GM18951 (cell line): ENCODE results near the gene SUGCT.

Experiments
- POLR2A ChIP-seq: IDR thresholded peaks from 4 replicates; pipeline ENCODE4 v1.6.1; 2011; ENCODE audit warnings: mild to moderate bottlenecking; ENCODE audit not compliant: insufficient read length, insufficient read depth; ENCODE audit errors: extremely low read depth
- in situ Hi-C: fragments of 300-500 bp; cut with MboI; formaldehyde crosslinking; loops from one replicate; pipeline ENCODE4 v1.12.0; 2022; ENCODE audit warnings: low sequenced_read_pairs, mixed read lengths, inconsistent platforms; ENCODE audit not compliant: unreplicated experiment

SUGCT gene

DNA sequence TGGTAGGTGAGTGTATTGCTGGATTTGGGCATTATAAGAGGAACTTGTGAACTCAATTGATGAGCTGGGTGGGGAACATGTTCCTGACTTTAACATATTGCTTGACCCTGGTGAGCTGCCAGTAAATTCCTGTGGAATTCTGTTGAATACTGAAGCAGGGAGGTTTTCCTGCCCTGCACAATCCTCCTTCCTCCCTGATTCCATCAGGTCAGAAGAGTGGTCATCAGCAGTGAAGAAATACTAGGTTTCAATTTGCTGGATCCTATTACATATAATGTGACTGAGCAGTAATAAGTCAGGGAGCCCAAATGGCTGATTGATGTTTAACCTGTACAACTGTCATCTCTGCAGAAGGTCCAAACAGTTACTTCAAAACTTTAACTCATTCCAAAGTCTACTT, 581.2 kb downstream of the SUGCT start:
- no peak for TF ChIP-seq POLR2A
- in situ Hi-C loops = no loop called here

DNA sequence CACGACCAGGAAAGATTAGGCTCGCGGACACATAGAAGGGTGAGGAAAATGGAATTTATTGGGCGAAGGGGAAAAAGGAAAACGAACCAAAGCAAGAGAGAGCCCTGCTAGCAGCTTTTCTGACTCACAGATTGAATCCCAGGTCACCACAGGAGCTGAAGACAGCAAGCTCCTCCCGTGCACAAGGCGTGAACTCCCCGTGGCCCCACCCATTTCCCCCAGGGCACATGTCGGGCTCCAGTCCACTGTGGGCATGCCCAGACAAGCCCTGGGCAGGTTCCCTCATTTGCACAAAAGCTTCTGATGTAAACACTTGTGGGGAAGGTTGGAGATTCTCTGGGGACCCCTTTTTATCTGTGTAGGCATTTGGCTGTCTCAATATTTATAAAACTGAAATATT, 582.4 kb downstream of the SUGCT start:
- in situ Hi-C loops = no loop called here
- TF ChIP-seq POLR2A = no peak

DNA sequence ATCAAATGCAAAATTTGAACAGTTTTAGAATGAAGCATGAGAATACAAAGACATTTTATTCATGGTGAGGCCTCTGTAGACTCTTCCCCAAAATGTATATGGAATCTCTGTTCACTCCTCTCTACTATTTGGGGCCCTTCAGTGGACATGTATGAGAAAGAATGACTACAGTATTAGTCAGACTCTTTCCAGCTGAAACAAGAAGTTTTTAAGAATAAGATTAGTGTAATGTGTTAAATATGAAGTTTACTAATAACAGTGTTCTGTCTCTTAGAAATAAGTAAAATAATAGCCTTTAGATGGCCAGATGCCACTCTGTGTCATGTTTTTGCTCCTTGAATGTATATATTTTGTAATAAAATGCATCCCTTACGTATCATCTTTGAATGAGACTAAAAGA, 585.6 kb downstream of the SUGCT start:
- in situ Hi-C loops = no loop called here
- no peak for TF ChIP-seq POLR2A

DNA sequence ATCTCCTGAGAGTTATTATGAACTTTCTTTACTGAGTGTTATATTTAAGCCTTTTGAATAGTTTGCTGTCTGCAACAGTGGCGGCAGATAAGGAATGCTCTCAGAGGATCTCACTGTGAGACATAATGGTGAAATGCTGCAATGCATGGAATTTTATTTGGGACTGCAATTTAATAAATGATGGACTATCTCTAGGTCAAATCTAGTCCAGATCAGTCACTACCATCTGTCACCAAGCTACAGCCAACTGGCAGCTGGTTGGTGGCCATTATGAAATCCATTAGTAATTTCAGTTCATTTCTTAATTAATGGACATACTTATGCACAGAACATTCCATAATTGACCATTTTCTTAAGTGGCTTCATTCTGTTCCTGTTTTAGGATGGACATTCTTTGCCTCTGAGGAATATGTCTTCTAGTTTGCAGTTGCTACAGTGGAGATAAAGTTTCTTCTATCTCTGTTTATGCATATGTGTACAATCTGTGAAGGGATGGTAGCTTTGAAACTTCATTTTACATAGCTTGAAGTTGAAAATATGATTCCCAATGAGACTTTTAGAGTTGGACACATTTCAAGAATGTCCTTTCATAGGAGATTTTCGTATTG, 586.6 kb downstream of the SUGCT start:
- in situ Hi-C loops = no loop called here
- no peak for TF ChIP-seq POLR2A

DNA sequence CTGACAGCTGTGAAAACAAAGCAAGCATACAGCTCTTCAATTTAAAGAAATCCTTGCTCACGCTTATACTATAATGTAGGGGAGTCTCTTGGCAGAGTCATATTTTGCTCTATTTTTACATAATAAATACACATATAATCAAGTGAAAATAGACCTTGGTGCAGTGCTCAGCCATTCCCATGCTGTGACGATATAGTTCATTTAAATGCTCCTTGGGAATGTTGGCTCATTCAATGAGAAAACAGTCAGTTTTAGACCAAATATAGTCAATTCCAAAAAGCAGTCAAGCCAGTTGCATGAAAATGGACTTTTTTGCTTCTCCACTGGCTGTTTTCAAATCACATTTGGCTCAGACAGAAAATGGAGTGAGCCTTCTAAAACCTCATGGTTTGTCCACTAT, 587.4 kb downstream of the SUGCT start:
- TF ChIP-seq POLR2A = no peak
- in situ Hi-C loops = no loop called here

DNA sequence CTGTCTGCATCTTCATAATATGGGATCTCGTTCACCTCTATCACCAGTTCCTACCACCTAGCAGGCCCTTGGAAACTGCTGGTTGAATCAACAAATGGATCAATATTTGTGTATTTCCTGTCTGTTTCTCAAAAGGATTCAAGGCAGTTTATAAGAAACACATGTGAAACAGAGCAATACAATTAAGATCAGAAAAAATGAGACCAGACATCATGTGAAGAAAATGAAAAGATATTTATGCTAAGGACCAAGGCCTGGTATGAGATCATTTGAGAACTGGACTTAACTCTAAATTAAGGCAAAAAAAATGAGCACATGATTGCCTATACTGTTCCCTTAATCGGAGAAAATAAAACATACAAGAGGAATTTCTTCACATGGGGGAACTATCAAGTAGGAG, 589.0 kb downstream of the SUGCT start:
- no peak for TF ChIP-seq POLR2A
- in situ Hi-C loops = no loop called here

DNA sequence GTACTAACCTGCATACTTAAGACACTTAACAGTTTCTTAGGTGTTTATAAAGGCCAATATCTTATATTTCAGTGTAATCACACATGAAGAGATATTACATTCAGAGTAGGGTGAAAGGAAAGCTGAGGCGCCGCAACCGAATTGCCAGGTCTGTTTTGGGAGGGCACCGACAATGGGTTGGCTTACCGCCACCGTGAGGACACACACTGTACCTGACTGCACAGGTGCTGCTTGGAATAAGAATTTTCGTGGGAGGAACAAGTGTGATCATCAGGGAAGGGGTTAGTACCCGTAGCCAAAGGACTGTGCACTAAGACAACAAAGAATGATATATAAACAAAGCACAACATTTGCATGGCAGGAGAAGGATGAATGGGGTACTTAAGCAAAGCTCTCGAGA, 591.8 kb downstream of the SUGCT start:
- TF ChIP-seq POLR2A = no peak
- in situ Hi-C loops = no loop called here

DNA sequence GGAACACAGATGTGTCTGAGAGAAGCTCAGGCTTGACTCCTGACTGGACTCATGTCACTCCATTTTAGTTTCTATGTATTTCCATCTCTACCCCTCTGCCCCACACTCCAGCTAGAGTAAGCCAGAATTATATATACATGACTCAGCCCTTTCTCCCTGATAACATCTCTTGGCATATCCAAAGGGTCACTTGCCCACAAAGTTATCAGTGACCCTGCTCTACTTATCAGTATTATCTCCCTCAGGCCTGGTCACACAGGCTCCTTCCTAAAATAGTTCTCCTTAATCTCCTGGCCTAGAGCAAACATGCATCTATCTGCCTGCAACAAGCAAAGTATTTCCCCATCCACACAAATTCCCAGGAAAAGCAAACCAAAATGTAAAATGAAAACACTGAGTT, 598.3 kb downstream of the SUGCT start:
- in situ Hi-C loops = no loop called here
- no peak for TF ChIP-seq POLR2A

DNA sequence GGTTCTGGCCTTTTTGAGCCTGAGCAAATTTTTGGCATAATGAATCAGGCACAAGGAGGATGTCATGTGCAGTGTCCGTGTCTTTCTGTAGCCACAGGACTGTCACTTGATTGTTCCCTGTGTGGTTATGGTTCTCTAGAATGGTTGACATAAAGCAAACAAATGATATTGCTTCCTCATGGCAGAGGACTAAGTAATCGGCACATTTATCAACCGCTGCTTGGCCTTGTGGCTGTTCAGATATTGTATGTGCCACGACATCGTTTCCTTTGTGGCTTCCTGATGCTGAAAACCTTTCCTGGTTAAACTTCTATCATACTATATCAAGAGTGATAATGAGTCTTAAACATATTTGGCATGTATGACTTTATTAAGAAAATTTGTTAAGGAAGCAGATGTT, 598.8 kb downstream of the SUGCT start:
- in situ Hi-C loops = no loop called here
- no peak for TF ChIP-seq POLR2A

DNA sequence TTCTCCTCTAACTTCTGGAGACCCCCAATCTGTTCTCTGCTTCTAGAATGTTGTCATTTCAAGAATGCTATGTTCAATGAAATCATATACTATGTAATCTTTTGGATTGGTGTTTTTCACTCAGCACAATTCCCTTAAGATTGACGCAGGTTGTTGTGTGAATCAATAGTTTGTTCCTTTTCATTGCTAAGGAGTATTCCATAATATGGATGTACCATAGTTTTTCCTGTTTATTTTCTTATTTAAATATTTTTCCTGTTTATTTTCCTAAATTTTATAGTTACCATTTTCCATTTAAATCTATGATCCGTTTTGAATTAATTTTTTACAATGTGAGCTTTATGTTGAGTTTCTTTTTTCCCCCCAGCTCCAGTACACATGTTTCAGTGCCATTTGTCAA, 604.5 kb downstream of the SUGCT start:
- no peak for TF ChIP-seq POLR2A
- in situ Hi-C loops = no loop called here

DNA sequence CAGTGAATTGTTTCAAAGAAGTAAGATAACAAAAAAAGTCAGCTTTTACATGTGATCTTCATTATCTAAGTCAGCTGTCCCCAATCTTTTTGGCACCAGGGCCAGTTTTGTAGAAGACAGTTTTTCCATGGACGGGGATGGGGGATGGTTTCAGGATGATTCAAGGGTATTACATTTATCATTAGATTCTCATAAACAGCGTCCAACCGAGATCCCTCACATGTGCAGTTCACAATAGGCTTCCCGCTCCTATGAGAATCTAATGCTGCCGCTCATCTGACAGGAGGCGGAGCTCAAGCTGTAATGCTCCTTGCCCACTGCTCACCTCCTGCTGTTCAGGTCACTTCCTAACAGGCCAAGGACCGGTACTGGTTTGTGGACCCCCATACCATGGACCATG, 607.5 kb downstream of the SUGCT start:
- in situ Hi-C loops = no loop called here
- no peak for TF ChIP-seq POLR2A

DNA sequence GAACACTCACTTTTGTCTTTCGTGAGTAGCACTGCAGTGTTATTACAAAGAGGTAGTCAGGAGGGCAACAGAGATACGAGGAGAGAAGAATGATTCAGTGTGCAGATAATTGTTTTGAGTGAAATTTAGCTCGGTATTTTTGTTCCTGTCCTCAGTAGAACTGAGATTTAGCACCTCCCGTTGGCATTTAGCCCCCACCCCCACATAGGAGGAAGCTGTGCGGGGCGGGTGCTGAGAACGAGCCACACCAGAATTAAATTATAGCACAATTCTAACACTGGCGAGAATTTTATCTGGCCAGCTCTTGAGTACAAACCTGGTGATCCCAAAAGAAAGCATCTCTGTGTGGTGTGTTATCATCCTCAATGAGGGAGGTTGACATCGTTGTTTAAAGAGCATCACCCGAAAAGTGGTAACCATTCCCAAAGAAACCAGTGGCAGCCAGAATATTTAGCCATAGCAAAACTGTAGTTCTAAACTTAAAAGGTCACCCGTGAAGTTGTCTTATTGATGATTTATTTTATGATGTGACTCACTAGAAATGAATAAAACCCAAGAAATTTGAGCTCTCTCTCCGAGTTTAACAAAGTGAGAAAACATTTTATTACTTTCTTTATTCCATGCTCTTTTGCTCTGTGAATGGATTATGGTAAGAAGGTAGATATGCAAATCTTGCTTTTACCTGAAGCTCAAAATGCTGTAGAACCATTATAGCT, 612.2 kb downstream of the SUGCT start:
- no peak for TF ChIP-seq POLR2A

DNA sequence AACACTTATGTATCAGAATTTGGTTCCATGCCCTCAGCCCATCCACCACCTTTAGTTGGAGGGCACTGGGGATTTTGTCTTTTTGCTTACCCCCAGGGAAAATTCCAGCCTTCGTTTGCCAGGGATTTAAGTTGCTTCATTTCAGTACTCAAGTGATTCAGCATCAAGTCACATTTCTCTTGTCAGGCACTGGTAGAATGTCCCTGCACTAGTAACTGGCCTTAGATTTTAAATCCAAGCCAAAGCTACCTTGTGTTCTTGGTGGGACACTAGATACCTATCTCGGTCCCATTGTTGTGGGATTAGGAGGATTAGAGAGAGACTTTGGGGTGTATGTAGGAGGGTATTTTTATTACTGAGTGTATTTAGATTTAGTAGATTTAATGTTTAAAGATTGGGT, 613.1 kb downstream of the SUGCT start:
- in situ Hi-C loops = no loop called here
- TF ChIP-seq POLR2A = no peak

More for the DNA sequence above, 612.2 kb downstream of the SUGCT start:
- in situ Hi-C loops = no loop called here

DNA sequence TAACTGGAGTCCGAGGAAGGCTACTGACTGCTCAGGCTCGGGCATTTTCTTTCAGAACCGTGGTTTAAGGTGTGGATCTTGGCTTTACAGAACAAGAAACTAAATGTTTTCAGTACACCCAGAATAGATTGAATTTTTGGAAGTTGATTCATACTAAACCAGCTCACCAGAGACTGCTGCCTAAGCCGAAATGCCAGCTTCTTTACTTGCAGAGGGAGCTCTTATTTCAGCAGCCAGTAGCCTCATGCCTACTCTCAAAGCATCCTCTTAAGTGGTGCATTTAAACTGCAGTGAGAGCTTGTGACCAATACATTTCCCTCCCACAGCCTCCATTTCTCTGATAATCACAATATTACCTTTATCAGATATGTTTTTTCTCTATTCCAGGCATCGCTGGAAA, 615.1 kb downstream of the SUGCT start:
- no peak for TF ChIP-seq POLR2A
- in situ Hi-C loops = no loop called here
